Measurements from ENCODE around the gene G2E3. TPM values are rescaled to one million over a fixed set of nuclear protein-coding genes. Genes with fewer than 3 reads are reported as not detected.

The G2E3 gene
- 6.0 and 7.1 TPM in 2 replicates for total RNA-seq

GRCh38 chr14:30558675-30559555, at the start of gene G2E3:
TSS of gene G2E3 (plus strand) at chr14:30559158. CDS start at chr14:30581080, 21,922 bp downstream.

GRCh38 chr14:30621940-30622830, 63.2 kb downstream of the G2E3 start, which contains the start of gene SCFD1:
TSS of gene SCFD1 (plus strand) at chr14:30622319. CDS start at chr14:30622339, 20 bp downstream.

Other genes starting within 250 kb of the G2E3 start
- 27.6 and 46.8 TPM in 2 replicates for gene SCFD1, start 63.2 kb downstream of the G2E3 start, total RNA-seq

Data from pericardium fibroblast (primary cell).